Muscle of leg (tissue), 16 donors: ENCODE results near the gene DEPDC1. TPM values are rescaled to one million over a fixed set of nuclear protein-coding genes. Genes with fewer than 3 reads are reported as not detected.
A peak's percentile ranks its signal among the peaks of the same experiment; 100 is the strongest.

Experiments
- DNase-seq: peaks from one replicate; pipeline ENCODE4 v3.0.0; 2013
- H3K27ac ChIP-seq: one replicate; pipeline ENCODE4 v1.5.1; 2013; ENCODE audit warnings: mild to moderate bottlenecking, low read length, control low read depth
- H3K27me3 ChIP-seq: one replicate; pipeline ENCODE4 v1.6.1; 2013; ENCODE audit warnings: low read length; ENCODE audit not compliant: control insufficient read depth, insufficient read depth
- H3K36me3 ChIP-seq: one replicate; pipeline ENCODE4 v1.6.1; 2013; ENCODE audit warnings: low read length; ENCODE audit not compliant: control insufficient read depth, insufficient read depth
- H3K4me1 ChIP-seq: one replicate; pipeline ENCODE4 v1.6.1; 2013; ENCODE audit warnings: low read length; ENCODE audit not compliant: control insufficient read depth, insufficient read depth
- H3K4me3 ChIP-seq: one replicate; pipeline ENCODE4 v1.5.1; 2013; ENCODE audit warnings: low read length, control low read depth
- H3K9me3 ChIP-seq: replicated peaks from 2 replicates; pipeline ENCODE4 v1.6.1; 2013; ENCODE audit warnings: low read depth, low read length; ENCODE audit not compliant: control insufficient read depth
- WGBS: methylation state at CpG from one replicate; pipeline ENCODE4 v1.1.5; 2013; ENCODE audit warnings: missing lambda C conversion rate; ENCODE audit not compliant: insufficient coverage; 5-methylcytosine and 5-hydroxymethylcytosine counted together
- long read RNA-seq, 11 donors: transcript quantifications; one replicate each; lab custom pipeline, GENCODE V29; 2026
- polyA plus RNA-seq, 8 donors: library from polyadenylated mRNA; unstranded; fragments of 120-200 nt; gene quantifications; one replicate each; pipeline versions ENCODE4 v1.2.1 to v1.2.3, GENCODE V29; 2013; ENCODE audit warnings: inconsistent platforms in 1 of 8, low replicate concordance in 1 of 8; ENCODE audit not compliant: insufficient read length in 8 of 8, insufficient read depth in 1 of 8
- total RNA-seq: library from RNA; stranded (reverse); fragments of 120-200 nt; gene quantifications from one replicate; pipeline ENCODE4 v1.2.4, GENCODE V29; 2013

The DEPDC1 gene
- total RNA-seq (6.8 TPM), polyA plus RNA-seq (10 to 100 TPM in 2 of 8 donors, 1 to 10 TPM in 6; 5.9 to 14.4 (median 9.5) TPM)
- long read RNA-seq, donor 1, full-length matches to known transcripts: 2 of 2 reads
- long read RNA-seq, donor 1, partial matches to known transcripts: 0 of 2 reads
- long read RNA-seq, donor 1, other reads (novel, unspliced or antisense): 0 of 2 reads
- long read RNA-seq, donor 2, full-length matches to known transcripts: 1 of 1 reads
- long read RNA-seq, donor 2, partial matches to known transcripts: 0 of 1 reads
- long read RNA-seq, donor 2, other reads (novel, unspliced or antisense): 0 of 1 reads
- long read RNA-seq, donor 3: 0 reads
- long read RNA-seq, donor 4, full-length matches to known transcripts: 2 of 2 reads
- long read RNA-seq, donor 4, partial matches to known transcripts: 0 of 2 reads
- long read RNA-seq, donor 4, other reads (novel, unspliced or antisense): 0 of 2 reads
- long read RNA-seq, donor 5, full-length matches to known transcripts: 6 of 6 reads
- long read RNA-seq, donor 5, partial matches to known transcripts: 0 of 6 reads
- long read RNA-seq, donor 5, other reads (novel, unspliced or antisense): 0 of 6 reads
- long read RNA-seq, donor 6: 0 reads
- long read RNA-seq, donor 7, full-length matches to known transcripts: 1 of 1 reads
- long read RNA-seq, donor 7, partial matches to known transcripts: 0 of 1 reads
- long read RNA-seq, donor 7, other reads (novel, unspliced or antisense): 0 of 1 reads
- long read RNA-seq, donor 8, full-length matches to known transcripts: 2 of 2 reads
- long read RNA-seq, donor 8, partial matches to known transcripts: 0 of 2 reads
- long read RNA-seq, donor 8, other reads (novel, unspliced or antisense): 0 of 2 reads
- long read RNA-seq, donor 9, full-length matches to known transcripts: 1 of 1 reads
- long read RNA-seq, donor 9, partial matches to known transcripts: 0 of 1 reads
- long read RNA-seq, donor 9, other reads (novel, unspliced or antisense): 0 of 1 reads
- long read RNA-seq, donor 10, full-length matches to known transcripts: 1 of 1 reads
- long read RNA-seq, donor 10, partial matches to known transcripts: 0 of 1 reads
- long read RNA-seq, donor 10, other reads (novel, unspliced or antisense): 0 of 1 reads
- long read RNA-seq, donor 11, full-length matches to known transcripts: 1 of 1 reads
- long read RNA-seq, donor 11, partial matches to known transcripts: 0 of 1 reads
- long read RNA-seq, donor 11, other reads (novel, unspliced or antisense): 0 of 1 reads

- DNase-seq: peak; percentile 98
- H3K9me3 ChIP-seq: no peaks in the 10 kb centered on the region
- H3K36me3 ChIP-seq: peaks cover 3% of the 10 kb centered on the region
- under 1% methylated on average over 62 of the region's 64 CpGs for WGBS
- peaks cover 8% of the 10 kb centered on the region for H3K4me1 ChIP-seq
- H3K4me3 ChIP-seq: peak within 1 kb of the TSS; percentile 97
- peak within 1 kb of the TSS; percentile 69 for H3K27ac ChIP-seq
- H3K27me3 ChIP-seq: no peaks in the 10 kb centered on the region
Measured at GRCh38 chr1:68496680-68497357, at the start of gene DEPDC1. TSS of gene DEPDC1 (minus strand) at chr1:68497082. CDS start at chr1:68496999, 83 bp downstream.

GRCh38 chr1:68544651-68545050 is 47.8 kb upstream of the DEPDC1 start:
- WGBS: no CpG with 5 or more reads among the region's 4 CpGs
- Histone ChIP-seq H3K27ac (no peak overlapping the region), H3K27me3 (no peaks in the 10 kb centered on the region), H3K4me1 (no peaks in the 10 kb centered on the region), H3K36me3 (no peaks in the 10 kb centered on the region), H3K4me3 (no peak overlapping the region), H3K9me3 (peaks cover 2% of the 10 kb centered on the region)
- DNase-seq: no peak

- Histone ChIP-seq H3K4me1 (no peaks in the 10 kb centered on the region), H3K27ac (no peak overlapping the region), H3K4me3 (no peak overlapping the region), H3K9me3 (no peaks in the 10 kb centered on the region), H3K27me3 (no peaks in the 10 kb centered on the region), H3K36me3 (no peaks in the 10 kb centered on the region)
- no peak for DNase-seq
Measured at GRCh38 chr1:68542586-68542985, 45.7 kb upstream of the DEPDC1 start.

GRCh38 chr1:68538941-68539340 is 42.1 kb upstream of the DEPDC1 start:
- Histone ChIP-seq H3K27ac (no peak overlapping the region), H3K4me3 (no peak overlapping the region), H3K9me3 (no peaks in the 10 kb centered on the region), H3K36me3 (no peaks in the 10 kb centered on the region), H3K27me3 (no peaks in the 10 kb centered on the region), H3K4me1 (no peaks in the 10 kb centered on the region)
- no peak for DNase-seq

GRCh38 chr1:68528243-68528642 is 31.4 kb upstream of the DEPDC1 start:
- no peak overlapping the region for H3K4me3 ChIP-seq
- H3K27ac ChIP-seq: no peak overlapping the region
- 100% methylated on average over 1 of the region's 3 CpGs for WGBS
- no peak for DNase-seq
- H3K27me3 ChIP-seq: no peaks in the 10 kb centered on the region
- H3K4me1 ChIP-seq: no peaks in the 10 kb centered on the region
- H3K9me3 ChIP-seq: no peaks in the 10 kb centered on the region
- H3K36me3 ChIP-seq: no peaks in the 10 kb centered on the region

- Histone ChIP-seq H3K4me1 (no peaks in the 10 kb centered on the region), H3K9me3 (no peaks in the 10 kb centered on the region), H3K27me3 (no peaks in the 10 kb centered on the region), H3K4me3 (no peak overlapping the region), H3K27ac (no peak overlapping the region), H3K36me3 (no peaks in the 10 kb centered on the region)
- DNase-seq: no peak
- WGBS: 80% methylated on average over 2 of the region's 2 CpGs
Measured at GRCh38 chr1:68525781-68526180, 28.9 kb upstream of the DEPDC1 start.

GRCh38 chr1:68521286-68521685 is 24.4 kb upstream of the DEPDC1 start:
- Histone ChIP-seq H3K4me1 (no peaks in the 10 kb centered on the region), H3K27me3 (no peaks in the 10 kb centered on the region), H3K9me3 (no peaks in the 10 kb centered on the region), H3K27ac (no peak overlapping the region), H3K36me3 (no peaks in the 10 kb centered on the region), H3K4me3 (no peak overlapping the region)
- peak; percentile 82 for DNase-seq

- H3K4me1 ChIP-seq: no peaks in the 10 kb centered on the region
- no CpG with 5 or more reads among the region's 2 CpGs for WGBS
- no peaks in the 10 kb centered on the region for H3K36me3 ChIP-seq
- no peak overlapping the region for H3K27ac ChIP-seq
- H3K4me3 ChIP-seq: no peak overlapping the region
- no peaks in the 10 kb centered on the region for H3K9me3 ChIP-seq
- DNase-seq: no peak
- no peaks in the 10 kb centered on the region for H3K27me3 ChIP-seq
Measured at GRCh38 chr1:68516066-68516465, 19.2 kb upstream of the DEPDC1 start.

- Histone ChIP-seq H3K36me3 (no peaks in the 10 kb centered on the region), H3K4me1 (no peaks in the 10 kb centered on the region)
- WGBS: no CpG with 5 or more reads among the region's 2 CpGs
Measured at GRCh38 chr1:68511254-68511653, 14.4 kb upstream of the DEPDC1 start.

More at GRCh38 chr1:68511254-68511653, 14.4 kb upstream of the DEPDC1 start:
- DNase-seq: no peak
- H3K27me3 ChIP-seq: no peaks in the 10 kb centered on the region
- no peaks in the 10 kb centered on the region for H3K9me3 ChIP-seq
- no peak overlapping the region for H3K4me3 ChIP-seq
- no peak overlapping the region for H3K27ac ChIP-seq
